ENCODE results near the gene MICOS13. TPM values are rescaled to one million over a fixed set of nuclear protein-coding genes. Genes with fewer than 3 reads are reported as not detected.
A peak's percentile ranks its signal among the peaks of the same experiment; 100 is the strongest.

The MICOS13 gene
- total and polyA plus RNA-seq, 10 of the 15 experiments (the other 5 are each of a cell fraction or from before 2014, with no cell fraction given) = 9.4 to 211 (median 51.3) TPM

DNA sequence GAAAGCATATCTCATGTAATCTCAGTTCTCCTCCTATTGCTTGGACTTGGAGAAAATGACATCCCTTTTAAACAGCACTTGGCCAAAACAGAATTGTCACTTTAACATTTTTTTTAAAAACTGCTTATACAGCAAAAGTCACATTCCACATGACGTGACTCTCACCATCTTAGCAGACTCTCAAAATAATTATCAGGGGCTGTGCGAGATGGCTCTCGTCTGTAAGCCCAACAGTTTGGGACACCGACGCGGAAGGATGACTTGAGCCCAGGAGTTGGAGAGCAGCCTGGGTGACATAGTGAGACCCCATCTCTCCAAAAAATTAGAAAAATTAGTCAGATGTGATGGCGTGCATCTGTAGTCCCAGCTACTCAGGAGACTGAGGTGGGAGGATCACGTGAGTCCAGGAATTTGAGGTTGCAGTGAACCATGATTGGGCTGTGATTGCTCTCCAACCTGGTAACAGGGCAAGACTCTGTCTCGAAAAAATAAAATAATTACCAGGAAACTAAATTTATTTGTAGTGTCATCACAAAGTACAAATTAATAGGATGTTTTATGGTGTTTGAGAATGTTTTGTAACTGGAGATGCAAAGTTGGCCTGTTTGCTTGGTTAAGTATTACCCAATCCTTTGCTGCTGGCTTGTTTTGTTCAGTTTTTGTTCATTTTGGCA, 48.6 kb downstream of the MICOS13 start:
- no peaks in the 10 kb centered on the region for H3K27me3 ChIP-seq (replicated peaks in 1 of 2; ENCODE audit: control insufficient read depth in 2 of 2, insufficient read depth in 2 of 2, low read length in 1 of 2)
- H3K4me1 ChIP-seq (ENCODE audit: control insufficient read depth, insufficient read depth, low read length) = peaks cover 24% of the 10 kb centered on the region
- H4K20me1 ChIP-seq (ENCODE audit: control insufficient read depth, insufficient read depth) = peaks cover 5% of the 10 kb centered on the region
- no peak overlapping the region for H3K27ac ChIP-seq (ENCODE audit: control insufficient read depth, insufficient read depth)
- H3K4me2 ChIP-seq (ENCODE audit: control insufficient read depth, insufficient read depth) = no peak overlapping the region; the same call in 1 of the 2 replicates
- RAD21 ChIA-PET (ENCODE audit: unreplicated experiment) = no interaction called here
- no peaks in the 10 kb centered on the region for H3K9me3 ChIP-seq (replicated peaks; ENCODE audit: control insufficient read depth, insufficient read depth, low read length)
- intact Hi-C loops (cut with micrococcal nuclease; ENCODE audit: unreplicated experiment) (no loop called here), in situ Hi-C loops (cut with MboI) (no loop called here)
- TF ChIP-seq SIX5 (IDR thresholded peaks at IDR 0.05; ENCODE audit: low read depth, low read length, severe bottlenecking) (no peak), CREM (IDR thresholded peaks at IDR 0.05; ENCODE audit: low read depth) (no peak), FOS (IDR thresholded peaks at IDR 0.05; ENCODE audit: borderline replicate concordance, extremely low read depth, insufficient read length) (no peak), MTA3 (IDR thresholded peaks at IDR 0.05; ENCODE audit: borderline replicate concordance, low read length) (no peak), SMAD5 (IDR thresholded peaks at IDR 0.05; ENCODE audit: low read depth) (no peak)
- TF ChIP-seq, protein P1, sequence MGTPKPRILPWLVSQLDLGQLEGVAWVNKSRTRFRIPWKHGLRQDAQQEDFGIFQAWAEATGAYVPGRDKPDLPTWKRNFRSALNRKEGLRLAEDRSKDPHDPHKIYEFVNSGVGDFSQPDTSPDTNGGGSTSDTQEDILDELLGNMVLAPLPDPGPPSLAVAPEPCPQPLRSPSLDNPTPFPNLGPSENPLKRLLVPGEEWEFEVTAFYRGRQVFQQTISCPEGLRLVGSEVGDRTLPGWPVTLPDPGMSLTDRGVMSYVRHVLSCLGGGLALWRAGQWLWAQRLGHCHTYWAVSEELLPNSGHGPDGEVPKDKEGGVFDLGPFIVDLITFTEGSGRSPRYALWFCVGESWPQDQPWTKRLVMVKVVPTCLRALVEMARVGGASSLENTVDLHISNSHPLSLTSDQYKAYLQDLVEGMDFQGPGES (IDR thresholded peaks at IDR 0.05) = no peak
- no peak overlapping the region for H2AFZ ChIP-seq (ENCODE audit: control insufficient read depth, low read depth, low read length)
- H3K9ac ChIP-seq (ENCODE audit: control insufficient read depth, insufficient read depth, low read length) = no peak overlapping the region
- POLR2A ChIA-PET = no interaction called here
- peaks cover 86% of the 10 kb centered on the region for H3K79me2 ChIP-seq (ENCODE audit: control insufficient read depth, insufficient read depth, low read length)
- CTCF ChIA-PET = no interaction called here
- no peak for FAIRE-seq
- 85% methylated on average over 9 of the region's 9 CpGs for WGBS (ENCODE audit: insufficient coverage, insufficient replicate concordance, low lambda C conversion rate, missing lambda C conversion rate)
- H3K36me3 ChIP-seq (ENCODE audit: control insufficient read depth in 2 of 2, insufficient read depth in 2 of 2, low read length in 1 of 2) = peaks cover 10 to 26% of the 10 kb centered on the region in 2 experiments
- SMC1A ChIA-PET (ENCODE audit: uncharacterized antibody, unreplicated experiment) = no interaction called here
- H3K4me3 ChIP-seq = peak overlapping the region; percentile 1; the same call in 1 of the 2 replicates
- no peak for DNase-seq (ENCODE audit: low read depth, low spot score)
- no TSS peak for BruUV-seq (replicated peaks)
- ATAC-seq = no peak

Measured in GM12878 (cell line).